Omental fat pad (tissue), 4 donors: ENCODE results near the gene ATP13A3. TPM values are rescaled to one million over a fixed set of nuclear protein-coding genes. Genes with fewer than 3 reads are reported as not detected.

Experiments
- ATAC-seq: fragments of 150-250 bp; one replicate; pipeline ENCODE4 v1.9.1; 2016; ENCODE audit warnings: mild to moderate bottlenecking, moderate library complexity; ENCODE audit not compliant: low FRiP score
- DNase-seq: peaks from one replicate; pipeline ENCODE4 v3.0.0-alpha.2; 2019; ENCODE audit warnings: low spot score
- CTCF ChIP-seq, 3 donors: fragments of 450-650 bp; IDR thresholded peaks; one replicate each; pipeline ENCODE4 v1.5.1; 2016 to 2017; ENCODE audit warnings: antibody characterized with exemption in 3 of 3, mild to moderate bottlenecking in 3 of 3, moderate library complexity in 2 of 3
- total RNA-seq, 4 donors: library from RNA; depleted of rRNA; stranded (reverse); fragments of >200 nt; gene quantifications; one replicate each; pipeline ENCODE4 v1.1.0, GENCODE V29; 2016

The ATP13A3 gene
- total RNA-seq, 4 donors from 2014 or later: 124 to 638 (median 294) TPM

- TF ChIP-seq CTCF (IDR thresholded peaks at IDR 0.05): no peak
- no peak for DNase-seq
Observed at GRCh38 chr3:194455481-194455880, 31.3 kb downstream of the ATP13A3 start.

GRCh38 chr3:194450341-194450740 lies 36.5 kb downstream of the ATP13A3 start:
- TF ChIP-seq CTCF (IDR thresholded peaks at IDR 0.05): no peak
- ATAC-seq: no peak
- DNase-seq: no peak

More at GRCh38 chr3:194455481-194455880, 31.3 kb downstream of the ATP13A3 start:
- ATAC-seq: no peak

- TF ChIP-seq CTCF (IDR thresholded peaks at IDR 0.05): no peak
- ATAC-seq (no peak), DNase-seq (no peak)
Observed at GRCh38 chr3:194449913-194450312, 36.9 kb downstream of the ATP13A3 start.

GRCh38 chr3:194447657-194448056 lies 39.1 kb downstream of the ATP13A3 start:
- DNase-seq: no peak
- no peak for TF ChIP-seq CTCF (IDR thresholded peaks at IDR 0.05)
- no peak for ATAC-seq

GRCh38 chr3:194447161-194447560 lies 39.6 kb downstream of the ATP13A3 start:
- TF ChIP-seq CTCF (IDR thresholded peaks at IDR 0.05): no peak
- DNase-seq (no peak), ATAC-seq (no peak)

- no peak for DNase-seq
- TF ChIP-seq CTCF (IDR thresholded peaks at IDR 0.05): no peak
- no peak for ATAC-seq
Observed at GRCh38 chr3:194446754-194447153, 40.0 kb downstream of the ATP13A3 start.

GRCh38 chr3:194446172-194446571 lies 40.6 kb downstream of the ATP13A3 start:
- TF ChIP-seq CTCF (IDR thresholded peaks at IDR 0.05): no peak
- ATAC-seq: no peak

More at GRCh38 chr3:194446172-194446571, 40.6 kb downstream of the ATP13A3 start:
- no peak for DNase-seq
